Upper lobe of left lung (tissue), 4 donors: ENCODE measurements around the gene AJAP1.

Experiments
- CTCF ChIP-seq, 6 experiments: fragments of 450-650 bp in 4 of 6; fragments of 200-600 bp in 2 of 6; sonication (generic) in 2 of 6; IDR thresholded peaks; one replicate each; pipeline ENCODE4 v1.5.1; 2016 to 2019; ENCODE audit warnings: antibody characterized with exemption in 6 of 6
- POLR2AphosphoS5 ChIP-seq, 2 donors: sonication (generic); formaldehyde crosslinking; IDR thresholded peaks; one replicate each; pipeline ENCODE4 v1.5.1; 2017; ENCODE audit warnings: antibody characterized with exemption in 2 of 2

- TF ChIP-seq POLR2AphosphoS5 (IDR thresholded peaks at IDR 0.05) (no peak), CTCF (IDR thresholded peaks at IDR 0.05) (no peak)
Observed at GRCh38 chr1:4653796-4654725, at the start of gene AJAP1.
